SKM-1 (cell line): Measurements from ENCODE around the gene KCNQ1.
A peak's percentile ranks its signal among the peaks of the same experiment; 100 is the strongest.

Source experiments
- DNase-seq: peaks from one replicate; lab custom pipeline; 2025; ENCODE audit not compliant: unreplicated experiment; lab: John Stamatoyannopoulos, UW

Gene KCNQ1

GRCh38 chr11:2677127-2677526 is 232.3 kb downstream of the KCNQ1 start:
- DNase-seq = peak; percentile 43

GRCh38 chr11:2678396-2678795 is 233.6 kb downstream of the KCNQ1 start:
- no peak for DNase-seq

- DNase-seq = no peak
Observed at GRCh38 chr11:2679011-2679676, 234.3 kb downstream of the KCNQ1 start.

- DNase-seq = peak; percentile 31
Observed at GRCh38 chr11:2681408-2682145, 236.8 kb downstream of the KCNQ1 start.

GRCh38 chr11:2683806-2684205 is 239.0 kb downstream of the KCNQ1 start:
- no peak for DNase-seq

- no peak for DNase-seq
Observed at GRCh38 chr11:2684581-2684980, 239.8 kb downstream of the KCNQ1 start.

GRCh38 chr11:2685051-2685450 is 240.2 kb downstream of the KCNQ1 start:
- no peak for DNase-seq

- DNase-seq = no peak
Observed at GRCh38 chr11:2685566-2686359, 241.0 kb downstream of the KCNQ1 start.

- no peak for DNase-seq
Observed at GRCh38 chr11:2686360-2687222, 241.8 kb downstream of the KCNQ1 start.

- DNase-seq = no peak
Observed at GRCh38 chr11:2687223-2687530, 242.4 kb downstream of the KCNQ1 start.

GRCh38 chr11:2687782-2688191 is 243.0 kb downstream of the KCNQ1 start:
- no peak for DNase-seq

GRCh38 chr11:2688381-2689231 is 243.8 kb downstream of the KCNQ1 start:
- no peak for DNase-seq

- DNase-seq = no peak
Observed at GRCh38 chr11:2689651-2690575, 245.1 kb downstream of the KCNQ1 start.

- DNase-seq = no peak
Observed at GRCh38 chr11:2690596-2691354, 246.0 kb downstream of the KCNQ1 start.

- no peak for DNase-seq
Observed at GRCh38 chr11:2691355-2691761, 246.6 kb downstream of the KCNQ1 start.

GRCh38 chr11:2691991-2692875 is 247.4 kb downstream of the KCNQ1 start:
- no peak for DNase-seq
